ENCODE measurements around the gene SERTAD3.

DNA sequence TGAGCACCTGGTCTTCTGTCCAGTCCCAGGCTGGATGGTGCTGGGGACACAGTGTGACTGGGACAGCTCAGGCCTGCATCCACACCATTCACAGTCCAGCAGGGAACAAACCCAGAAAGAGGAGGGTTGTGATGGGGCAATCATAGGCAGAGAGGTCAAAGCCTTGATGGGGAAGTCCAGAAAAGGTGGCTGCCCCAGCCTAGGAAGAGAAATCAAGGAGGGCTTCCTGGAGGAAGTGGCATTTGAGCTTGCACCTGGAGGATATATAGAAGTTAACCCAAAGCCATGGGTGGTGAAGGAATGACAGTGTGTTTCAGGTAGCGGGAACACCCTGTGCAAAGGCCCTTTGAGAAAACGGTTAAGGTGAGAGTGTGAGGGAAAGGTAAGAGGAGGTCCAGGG lies 28.4 kb downstream of the SERTAD3 start:
- TF ChIP-seq, protein P1, sequence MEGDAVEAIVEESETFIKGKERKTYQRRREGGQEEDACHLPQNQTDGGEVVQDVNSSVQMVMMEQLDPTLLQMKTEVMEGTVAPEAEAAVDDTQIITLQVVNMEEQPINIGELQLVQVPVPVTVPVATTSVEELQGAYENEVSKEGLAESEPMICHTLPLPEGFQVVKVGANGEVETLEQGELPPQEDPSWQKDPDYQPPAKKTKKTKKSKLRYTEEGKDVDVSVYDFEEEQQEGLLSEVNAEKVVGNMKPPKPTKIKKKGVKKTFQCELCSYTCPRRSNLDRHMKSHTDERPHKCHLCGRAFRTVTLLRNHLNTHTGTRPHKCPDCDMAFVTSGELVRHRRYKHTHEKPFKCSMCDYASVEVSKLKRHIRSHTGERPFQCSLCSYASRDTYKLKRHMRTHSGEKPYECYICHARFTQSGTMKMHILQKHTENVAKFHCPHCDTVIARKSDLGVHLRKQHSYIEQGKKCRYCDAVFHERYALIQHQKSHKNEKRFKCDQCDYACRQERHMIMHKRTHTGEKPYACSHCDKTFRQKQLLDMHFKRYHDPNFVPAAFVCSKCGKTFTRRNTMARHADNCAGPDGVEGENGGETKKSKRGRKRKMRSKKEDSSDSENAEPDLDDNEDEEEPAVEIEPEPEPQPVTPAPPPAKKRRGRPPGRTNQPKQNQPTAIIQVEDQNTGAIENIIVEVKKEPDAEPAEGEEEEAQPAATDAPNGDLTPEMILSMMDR (IDR thresholded peaks at IDR 0.05): no peak
- no peak for TF ChIP-seq POLR2A (IDR thresholded peaks at IDR 0.05)
- no peak for TF ChIP-seq POLR2AphosphoS5 (IDR thresholded peaks at IDR 0.05; ENCODE audit: insufficient read depth in 1 of 2, low read depth in 1 of 2)
